Coronary artery (tissue), 2 donors: ENCODE data around the gene ZSWIM1.

Experiments used
- DNase-seq: peaks from one replicate; pipeline ENCODE4 v3.0.0-alpha.2; 2017; ENCODE audit warnings: low spot score
- H3K27ac ChIP-seq, 2 donors: fragments of 200-600 bp; sonication (generic); one replicate each; pipeline ENCODE4 v1.5.1; 2016 to 2019
- H3K4me3 ChIP-seq: fragments of 200-600 bp; sonication (generic); 2 replicates; pipeline ENCODE4 v1.5.1; 2016; ENCODE audit warnings: mild to moderate bottlenecking, moderate library complexity
- TF ChIP-seq, protein P1 (sequence below): fragments of 200-600 bp; sonication (generic); IDR thresholded peaks from one replicate; pipeline ENCODE4 v1.5.1; 2019; ENCODE audit warnings: antibody characterized with exemption

Gene ZSWIM1

GRCh38 chr20:45857114-45857881 lies 23.7 kb upstream of the ZSWIM1 start, which contains the start of the genes ACOT8 and ZSWIM3:
TSS of gene ACOT8 (minus strand) at chr20:45857392. CDS start at chr20:45857315, 77 bp downstream.
TSS of gene ZSWIM3 (plus strand) at chr20:45857614. CDS start at chr20:45857826, 212 bp downstream.
- TF ChIP-seq, protein P1, sequence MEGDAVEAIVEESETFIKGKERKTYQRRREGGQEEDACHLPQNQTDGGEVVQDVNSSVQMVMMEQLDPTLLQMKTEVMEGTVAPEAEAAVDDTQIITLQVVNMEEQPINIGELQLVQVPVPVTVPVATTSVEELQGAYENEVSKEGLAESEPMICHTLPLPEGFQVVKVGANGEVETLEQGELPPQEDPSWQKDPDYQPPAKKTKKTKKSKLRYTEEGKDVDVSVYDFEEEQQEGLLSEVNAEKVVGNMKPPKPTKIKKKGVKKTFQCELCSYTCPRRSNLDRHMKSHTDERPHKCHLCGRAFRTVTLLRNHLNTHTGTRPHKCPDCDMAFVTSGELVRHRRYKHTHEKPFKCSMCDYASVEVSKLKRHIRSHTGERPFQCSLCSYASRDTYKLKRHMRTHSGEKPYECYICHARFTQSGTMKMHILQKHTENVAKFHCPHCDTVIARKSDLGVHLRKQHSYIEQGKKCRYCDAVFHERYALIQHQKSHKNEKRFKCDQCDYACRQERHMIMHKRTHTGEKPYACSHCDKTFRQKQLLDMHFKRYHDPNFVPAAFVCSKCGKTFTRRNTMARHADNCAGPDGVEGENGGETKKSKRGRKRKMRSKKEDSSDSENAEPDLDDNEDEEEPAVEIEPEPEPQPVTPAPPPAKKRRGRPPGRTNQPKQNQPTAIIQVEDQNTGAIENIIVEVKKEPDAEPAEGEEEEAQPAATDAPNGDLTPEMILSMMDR = no peak
- peak; percentile 97 for DNase-seq
- Histone ChIP-seq H3K4me3 (peak within 1 kb of the TSS; percentile 99), H3K27ac (peak within 1 kb of the TSS; percentile 55 to 90)

- H3K4me3 ChIP-seq = peak overlapping the region; percentile 99
- no peak for DNase-seq
- TF ChIP-seq, protein P1 = no peak
- peak overlapping the region; percentile 55 to 90 for H3K27ac ChIP-seq
Measured at GRCh38 chr20:45857882-45858216, 23.2 kb upstream of the ZSWIM1 start.

DNA sequence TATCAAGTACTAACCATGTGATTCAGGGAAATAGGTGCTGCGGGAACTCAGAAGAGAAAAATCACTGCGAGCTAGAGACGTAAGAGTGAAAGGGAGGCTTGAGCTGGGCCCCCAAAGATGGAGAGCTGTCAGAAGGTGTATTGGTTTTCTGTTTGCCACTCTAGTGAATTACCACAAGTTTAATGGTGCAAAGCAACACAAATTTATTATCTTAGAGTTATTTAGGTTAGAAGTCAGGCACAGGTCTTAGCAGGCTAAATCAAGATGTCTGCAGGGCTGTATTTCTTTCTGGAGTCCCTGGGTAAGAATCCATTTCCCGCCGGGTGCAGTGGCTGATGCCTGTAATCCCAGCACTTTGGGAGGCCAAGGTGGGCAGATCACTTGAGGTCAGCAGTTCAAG lies 21.1 kb upstream of the ZSWIM1 start:
- Histone ChIP-seq H3K4me3 (no peak overlapping the region), H3K27ac (no peak overlapping the region)
- TF ChIP-seq, protein P1 = no peak
- DNase-seq = no peak

DNA sequence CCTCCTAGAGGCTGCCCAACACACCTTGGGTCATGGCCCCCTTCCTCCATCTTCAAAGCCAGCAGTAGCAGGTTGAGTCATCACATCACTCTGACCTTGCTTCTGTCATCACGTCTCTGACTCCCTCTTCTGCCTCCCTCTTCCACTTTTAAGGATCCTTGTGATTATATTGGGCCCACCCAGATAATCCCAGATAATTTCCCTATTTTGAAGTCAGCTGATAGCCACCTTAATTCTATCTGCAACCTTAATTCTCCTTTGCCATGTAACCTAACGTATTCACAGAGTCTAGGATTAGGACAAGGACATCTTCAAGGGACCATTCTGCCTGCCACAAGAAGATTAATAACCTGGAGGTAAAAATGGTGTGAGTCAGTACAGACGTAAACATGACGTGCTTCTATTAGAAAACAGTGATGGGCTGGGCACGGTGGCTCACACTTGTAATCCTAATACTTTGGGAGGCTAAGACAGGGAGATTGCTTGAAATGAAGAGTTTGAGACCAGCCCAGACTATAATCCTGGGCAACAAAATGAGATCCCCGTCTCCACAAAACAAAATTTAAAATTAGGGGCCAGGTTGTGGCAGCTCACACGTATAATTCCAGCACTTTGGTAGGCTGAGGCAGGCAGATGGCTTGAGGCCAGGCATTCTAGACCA lies 20.3 kb upstream of the ZSWIM1 start:
- DNase-seq = no peak
- TF ChIP-seq, protein P1 = no peak
- Histone ChIP-seq H3K4me3 (no peak overlapping the region), H3K27ac (no peak overlapping the region)

- no peak for DNase-seq
- Histone ChIP-seq H3K27ac (no peak overlapping the region), H3K4me3 (no peak overlapping the region)
- TF ChIP-seq, protein P1 = no peak
Measured at GRCh38 chr20:45861221-45862075, 19.6 kb upstream of the ZSWIM1 start.

GRCh38 chr20:45863543-45864470 lies 17.2 kb upstream of the ZSWIM1 start:
- no peak for DNase-seq
- TF ChIP-seq, protein P1 = no peak
- Histone ChIP-seq H3K4me3 (no peak overlapping the region), H3K27ac (no peak overlapping the region)
